H1 (cell line): Measurements from ENCODE around the gene PRICKLE1.

Source experiments
- ATF3 ChIP-seq: IDR thresholded peaks from 2 replicates; pipeline ENCODE4 v1.6.1; 2011; ENCODE audit warnings: low read depth, mild to moderate bottlenecking, low read length; ENCODE audit not compliant: insufficient read depth
- CHD7 ChIP-seq: fragments of 300-600 bp; sonication (generic); IDR thresholded peaks from 2 replicates; pipeline ENCODE4 v1.7.1; 2012; ENCODE audit warnings: low read length, moderate library complexity, mild to moderate bottlenecking, inconsistent platforms; ENCODE audit not compliant: insufficient replicate concordance
- CTCF ChIP-seq, 3 experiments: IDR thresholded peaks; 1 replicate in 2 of 3; 2 replicates in 1 of 3; pipeline versions ENCODE4 v1.5.1 to v1.6.1; 2011; ENCODE audit warnings: low read length in 3 of 3, mild to moderate bottlenecking in 3 of 3, inconsistent platforms in 2 of 3, low read depth in 1 of 3, moderate library complexity in 1 of 3; ENCODE audit not compliant: insufficient read depth in 1 of 3; ENCODE audit errors: control extremely low read depth in 1 of 3
- EZH2 ChIP-seq: fragments of 200-600 bp; sonication (generic); IDR thresholded peaks from 2 replicates; pipeline ENCODE4 v1.7.1; 2012; ENCODE audit warnings: low read depth, mild to moderate bottlenecking, moderate library complexity, low read length, inconsistent platforms; ENCODE audit not compliant: severe bottlenecking
- GTF2F1 ChIP-seq: IDR thresholded peaks from 2 replicates; pipeline ENCODE4 v1.6.1; 2012; ENCODE audit warnings: low read depth, low read length, improper control_type of control experiment, borderline replicate concordance
- KDM5A ChIP-seq: fragments of 200-600 bp; IDR thresholded peaks from 2 replicates; pipeline ENCODE4 v1.7.1; 2012; ENCODE audit warnings: mild to moderate bottlenecking, low read length, inconsistent platforms, mixed read lengths
- MAFK ChIP-seq: IDR thresholded peaks from 2 replicates; pipeline ENCODE4 v1.6.1; 2012; ENCODE audit warnings: low read depth, mild to moderate bottlenecking, improper control_type of control experiment, low read length
- MAX ChIP-seq: IDR thresholded peaks from 2 replicates; pipeline ENCODE4 v1.6.1; 2012; ENCODE audit warnings: inconsistent platforms
- POLR2A ChIP-seq, 2 experiments: IDR thresholded peaks; 1 replicate in 1 of 2; 2 replicates in 1 of 2; pipeline ENCODE4 v1.6.1; 2011; ENCODE audit warnings: low read depth in 2 of 2, low read length in 2 of 2, mild to moderate bottlenecking in 2 of 2; ENCODE audit errors: control extremely low read depth in 1 of 2
- RNF2 ChIP-seq: fragments of 200-900, 300-1000 bp; sonication (generic); IDR thresholded peaks from 2 replicates; pipeline ENCODE4 v1.7.1; 2016; ENCODE audit warnings: borderline replicate concordance, low read depth, mild to moderate bottlenecking, antibody characterized with exemption, low read length; ENCODE audit not compliant: poor library complexity, severe bottlenecking; ENCODE audit errors: missing control alignments
- SIN3A ChIP-seq, 2 experiments: IDR thresholded peaks in 1 of 2; conservative IDR thresholded peaks in 1 of 2; 2 replicates each; pipeline ENCODE4 v1.6.1; 2011 to 2012; ENCODE audit warnings: low read length in 2 of 2, improper control_type of control experiment in 1 of 2, low read depth in 1 of 2, mild to moderate bottlenecking in 1 of 2
- TAF7 ChIP-seq: optimal IDR thresholded peaks from 2 replicates; pipeline ENCODE3; 2011; ENCODE audit warnings: low read depth, mild to moderate bottlenecking, inconsistent platforms, low read length, moderate library complexity, borderline replicate concordance

GRCh38 chr12:42625611-42626010 lies 36.1 kb upstream of the PRICKLE1 start:
- TF ChIP-seq KDM5A = no peak
- no peak for TF ChIP-seq GTF2F1
- TF ChIP-seq TAF7 = no peak
- TF ChIP-seq POLR2A (IDR thresholded peaks at IDR 0.05; ENCODE audit: control extremely low read depth in 1 of 2, low read depth in 2 of 2, low read length in 2 of 2) = no peak
- TF ChIP-seq CTCF (IDR thresholded peaks at IDR 0.05; ENCODE audit: control extremely low read depth in 1 of 3, insufficient read depth in 1 of 3, low read depth in 1 of 3, low read length in 3 of 3) = no peak
- no peak for TF ChIP-seq MAX
- TF ChIP-seq EZH2 = no peak
- no peak for TF ChIP-seq MAFK
- TF ChIP-seq CHD7 = no peak
- TF ChIP-seq SIN3A (conservative IDR thresholded peaks at IDR 0.05 in 1 of 2, IDR thresholded peaks at IDR 0.05 in 1 of 2; ENCODE audit: low read depth in 1 of 2, low read length in 2 of 2) = no peak
- no peak for TF ChIP-seq ATF3
- no peak for TF ChIP-seq RNF2
